Measurements from ENCODE around the gene TMEM38B.
"Not testable (repeated sequence)": the region's sequence is repeated elsewhere in the genome, so short reads cannot be mapped to it uniquely, and the experiment has no call there.

The TMEM38B gene

GRCh38 chr9:105722099-105722498 lies 27.8 kb downstream of the TMEM38B start:
- DNase-seq (ENCODE audit: low spot score): no peak

GRCh38 chr9:105725370-105725769 lies 31.0 kb downstream of the TMEM38B start:
- DNase-seq (ENCODE audit: low spot score): no peak

GRCh38 chr9:105728230-105728629 lies 33.9 kb downstream of the TMEM38B start:
- DNase-seq (ENCODE audit: low spot score): not testable (repeated sequence)

- DNase-seq (ENCODE audit: low spot score): not testable (repeated sequence)
Measured at GRCh38 chr9:105731420-105731819, 37.1 kb downstream of the TMEM38B start.

GRCh38 chr9:105735366-105735765 lies 41.0 kb downstream of the TMEM38B start:
- no peak for DNase-seq (ENCODE audit: low spot score)

GRCh38 chr9:105737205-105737604 lies 42.9 kb downstream of the TMEM38B start:
- DNase-seq (ENCODE audit: low spot score): no peak

DNA sequence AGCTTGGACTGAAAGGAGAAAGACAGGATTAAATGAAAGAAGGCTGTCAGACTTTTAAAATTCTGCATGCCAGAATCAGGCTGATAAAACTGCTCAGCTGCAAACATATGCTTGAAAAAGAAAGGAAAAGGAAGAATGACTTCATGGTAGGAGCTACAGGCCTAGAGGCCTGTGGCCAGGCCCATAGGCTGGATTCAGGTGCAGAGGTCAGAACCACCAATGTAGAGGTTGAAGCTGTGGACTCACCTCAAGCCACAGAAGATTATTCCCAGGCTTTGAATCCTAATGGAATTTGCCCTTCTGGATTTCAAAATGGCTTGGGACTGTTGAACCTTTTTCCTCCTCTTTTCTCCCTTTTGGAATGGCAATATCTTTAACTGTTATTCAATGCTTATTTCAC lies 47.7 kb downstream of the TMEM38B start:
- DNase-seq (ENCODE audit: low spot score): no peak

- not testable (repeated sequence) for DNase-seq (ENCODE audit: low spot score)
Measured at GRCh38 chr9:105747325-105747724, 53.0 kb downstream of the TMEM38B start.

DNA sequence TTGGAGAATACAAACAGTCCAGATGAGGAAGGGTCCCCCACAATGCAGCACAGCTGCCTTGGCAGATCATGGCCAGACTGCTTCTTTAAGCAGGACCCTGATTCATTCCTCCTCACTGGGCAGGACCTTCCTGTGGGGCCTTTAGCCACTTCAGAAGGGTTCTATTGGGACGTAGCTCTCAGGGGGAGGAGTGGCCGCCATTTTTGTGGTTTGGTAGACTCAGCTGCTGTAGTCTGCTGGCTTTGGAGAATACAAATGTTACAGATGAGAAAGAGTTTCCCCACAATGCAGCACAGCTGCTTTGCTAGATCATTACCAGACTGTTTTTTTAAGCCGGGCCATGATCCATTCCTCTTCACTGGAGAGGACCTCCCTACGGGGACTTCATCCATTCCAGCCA lies 57.4 kb downstream of the TMEM38B start:
- no peak for DNase-seq (ENCODE audit: low spot score)

DNA sequence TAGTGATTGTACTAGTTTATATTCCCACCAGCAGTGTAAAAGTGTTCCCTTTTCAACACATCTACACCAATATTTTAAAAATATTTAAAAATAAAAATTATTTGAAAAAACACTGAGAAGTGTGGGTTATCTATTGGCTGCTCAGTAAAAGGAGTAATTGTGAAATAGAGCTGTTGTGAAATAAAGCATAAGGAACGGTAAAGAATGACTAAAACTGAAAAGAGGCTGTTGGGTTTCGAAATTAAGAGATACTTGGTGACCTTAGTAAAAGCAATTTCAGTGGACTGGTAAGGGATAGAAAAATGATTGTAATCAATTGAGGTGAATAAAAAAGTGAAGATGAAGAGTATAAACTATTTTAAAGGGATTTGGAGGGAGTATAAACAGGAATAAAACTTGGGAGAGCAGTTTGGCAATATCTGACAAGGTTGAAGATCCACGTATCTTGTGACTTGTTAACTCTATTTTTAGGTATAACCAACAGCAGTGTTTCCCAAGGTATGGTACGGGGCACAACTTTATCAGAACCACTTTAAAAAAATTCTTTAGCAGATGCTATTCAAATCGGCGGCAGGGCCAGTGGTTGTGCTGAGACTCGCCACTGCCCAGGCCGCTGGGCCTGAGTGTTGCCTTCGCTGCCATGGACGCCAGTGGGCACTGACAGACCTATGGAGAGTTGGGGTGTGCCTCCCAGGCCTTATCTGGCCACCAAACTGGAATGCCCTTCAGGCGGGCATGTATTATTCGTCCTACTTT lies 63.3 kb downstream of the TMEM38B start:
- no peak for DNase-seq (ENCODE audit: low spot score)

DNA sequence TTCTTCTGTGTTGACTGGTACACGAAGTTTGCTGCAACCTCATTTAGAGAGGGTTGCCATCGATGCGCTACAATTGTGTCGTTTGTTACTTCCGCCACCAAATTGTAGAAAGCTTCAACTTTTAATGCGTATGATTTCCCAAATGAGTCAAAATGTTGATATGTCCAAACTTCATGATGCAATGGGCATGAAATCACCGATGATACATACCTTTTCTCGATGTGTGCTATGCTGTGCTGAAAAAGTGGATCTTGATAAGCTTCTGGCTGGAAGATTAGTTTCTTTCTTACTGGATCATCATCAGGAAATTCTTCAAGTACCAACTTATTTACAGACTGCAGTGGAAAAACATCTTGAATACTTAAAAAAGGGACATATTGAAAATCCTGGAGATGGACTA lies 65.7 kb downstream of the TMEM38B start:
- no peak for DNase-seq (ENCODE audit: low spot score)

DNA sequence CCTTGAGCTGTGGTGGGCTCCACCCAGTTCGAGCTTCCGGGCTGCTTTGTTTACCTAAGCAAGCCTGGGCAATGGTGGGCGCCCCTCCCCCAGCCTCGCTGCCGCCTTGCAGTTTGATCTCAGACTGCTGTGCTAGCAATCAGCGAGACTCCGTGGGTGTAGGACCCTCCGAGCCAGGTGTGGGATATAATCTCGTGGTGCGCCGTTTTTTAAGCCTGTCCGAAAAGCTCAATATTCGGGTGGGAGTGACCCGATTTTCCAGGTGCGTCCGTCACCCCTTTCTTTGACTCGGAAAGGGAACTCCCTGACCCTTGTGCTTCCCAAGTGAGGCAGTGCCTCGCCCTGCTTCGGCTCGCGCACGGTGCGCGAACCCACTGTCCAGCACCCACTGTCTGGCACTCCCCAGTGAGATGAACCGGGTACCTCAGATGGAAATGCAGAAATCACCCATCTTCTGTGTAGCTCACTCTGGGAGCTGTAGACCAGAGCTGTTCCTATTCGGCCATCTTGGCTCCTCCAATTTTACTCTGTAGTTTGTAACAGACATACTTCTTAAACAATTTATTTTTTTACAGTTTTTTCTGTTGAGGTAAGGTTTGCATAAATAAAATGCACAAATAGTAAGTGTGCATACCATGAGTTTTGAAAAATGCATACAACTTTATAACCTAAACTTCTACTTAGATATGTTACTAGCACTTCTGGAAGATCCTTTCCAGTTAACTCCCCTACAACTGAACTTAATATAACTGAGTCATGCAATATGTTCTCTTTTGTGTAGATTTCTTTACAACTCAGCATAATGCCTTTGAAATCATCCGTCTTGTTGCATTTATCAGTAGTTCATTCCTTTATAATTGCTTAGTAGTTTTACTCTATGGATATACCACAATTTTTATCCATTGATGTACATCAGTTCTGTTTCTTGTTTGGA lies 88.5 kb downstream of the TMEM38B start:
- DNase-seq (ENCODE audit: low spot score): not testable (repeated sequence)

DNA sequence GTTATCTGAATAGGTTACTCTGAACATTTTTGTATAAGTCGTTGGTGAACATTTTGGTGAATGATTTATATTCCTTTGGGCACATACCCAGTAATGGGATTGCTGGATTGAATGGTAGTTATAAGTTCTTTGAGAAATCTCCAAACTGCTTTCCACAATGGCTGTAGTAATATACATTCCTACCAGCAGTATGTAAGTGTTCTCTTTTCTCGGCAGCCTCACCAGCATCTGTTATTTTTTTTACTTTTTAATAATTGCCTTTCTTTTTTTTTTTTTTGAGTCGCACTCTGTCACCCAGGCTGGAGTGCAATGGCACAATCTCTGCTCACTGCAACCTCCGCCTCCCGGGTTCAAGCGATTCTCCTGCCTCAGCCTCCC lies 89.1 kb downstream of the TMEM38B start:
- DNase-seq (ENCODE audit: low spot score): not testable (repeated sequence)

DNA sequence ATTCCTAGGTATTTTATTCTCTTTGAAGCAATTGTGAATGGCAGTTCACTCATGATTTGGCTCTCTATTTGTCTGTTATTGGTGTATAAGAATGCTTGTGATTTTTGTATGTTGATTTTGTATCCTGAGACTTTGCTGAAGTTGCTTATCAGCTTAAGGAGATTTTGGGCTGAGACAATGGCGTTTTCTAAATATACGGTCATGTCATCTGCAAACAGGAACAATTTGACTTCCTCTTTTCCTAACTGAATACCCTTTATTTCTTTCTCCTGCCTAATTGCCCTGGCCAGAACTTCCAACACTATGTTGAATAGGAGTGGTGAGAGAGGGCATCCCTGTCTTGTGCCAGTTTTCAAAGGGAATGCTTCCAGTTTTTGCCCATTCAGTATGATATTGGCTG lies 92.5 kb downstream of the TMEM38B start:
- not testable (repeated sequence) for DNase-seq (ENCODE audit: low spot score)

DNA sequence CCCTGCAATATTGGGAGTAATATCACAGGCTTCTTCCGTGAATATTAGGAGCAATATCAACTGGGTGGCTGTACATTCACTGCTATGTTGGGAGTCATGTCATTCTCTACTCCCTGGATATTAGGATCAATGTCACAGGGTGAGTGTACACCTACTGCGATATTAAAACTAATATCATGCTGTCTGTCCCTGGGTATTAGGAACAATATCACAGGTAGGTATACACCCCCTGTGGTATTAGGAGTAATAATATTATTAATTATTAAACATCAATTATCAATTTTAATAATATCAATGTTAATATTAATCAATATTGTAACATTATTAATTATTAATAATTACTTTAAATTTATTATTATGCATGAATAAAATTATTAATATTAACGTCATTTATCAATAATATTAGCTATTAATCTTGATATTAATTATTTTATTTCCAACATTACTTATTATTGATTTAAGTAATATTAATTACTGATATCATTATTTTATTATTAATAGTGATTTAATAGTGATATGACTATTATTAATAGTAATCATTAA lies 121.9 kb downstream of the TMEM38B start:
- DNase-seq (ENCODE audit: low spot score): no peak

- DNase-seq (ENCODE audit: low spot score): no peak
Measured at GRCh38 chr9:105816981-105817380, 122.6 kb downstream of the TMEM38B start.

DNA sequence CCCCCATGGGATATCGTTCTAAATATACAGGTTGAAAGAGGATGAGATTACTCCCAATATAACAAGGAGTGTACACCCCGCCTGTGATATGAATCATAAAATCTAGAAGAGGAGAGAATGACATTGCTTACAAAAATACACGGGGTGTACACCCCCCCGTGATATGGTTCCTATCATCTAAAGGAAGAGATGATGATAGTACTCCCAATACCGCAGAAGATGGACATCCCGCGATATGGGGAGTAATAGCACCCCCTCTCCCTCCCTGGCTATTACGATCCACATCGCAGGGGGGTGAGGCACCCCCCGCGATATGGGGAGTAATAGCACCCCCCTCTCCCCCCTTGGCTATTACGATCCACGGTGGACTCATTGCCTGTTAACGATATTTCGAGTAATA lies 124.6 kb downstream of the TMEM38B start:
- no peak for DNase-seq (ENCODE audit: low spot score)

DNA sequence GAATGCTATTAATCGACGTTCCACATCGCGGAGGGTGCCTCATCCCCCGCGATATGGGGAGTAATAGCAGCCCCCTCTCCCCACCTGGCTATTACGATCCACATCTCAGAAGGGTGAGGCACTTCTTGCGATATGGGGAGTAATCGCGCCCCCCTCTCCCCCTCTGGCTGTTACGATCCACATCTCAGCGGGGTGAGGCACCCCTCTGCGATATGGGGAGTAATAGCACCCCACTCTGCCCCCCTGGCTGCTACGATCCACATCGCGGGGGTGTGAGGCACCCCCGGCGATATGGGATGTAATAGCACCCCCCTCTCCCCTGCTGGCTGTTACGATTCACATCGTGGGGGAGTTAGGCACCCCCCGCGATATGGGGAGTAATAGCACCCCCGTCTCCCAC lies 128.5 kb downstream of the TMEM38B start:
- DNase-seq (ENCODE audit: low spot score): no peak

All from COLO829 (cell line).